Jurkat, Clone E6-1 (cell line): ENCODE results near the gene ZNF407.

Experiments
- DNase-seq: peaks from one replicate; pipeline ENCODE4 v3.0.0-alpha.2; 2011; ENCODE audit warnings: low read depth, low spot score
- H3K4me3 ChIP-seq: 2 replicates; pipeline ENCODE4 v1.5.1; 2011; ENCODE audit warnings: mild to moderate bottlenecking, low read length, control low read depth, moderate library complexity

The ZNF407 gene

DNA sequence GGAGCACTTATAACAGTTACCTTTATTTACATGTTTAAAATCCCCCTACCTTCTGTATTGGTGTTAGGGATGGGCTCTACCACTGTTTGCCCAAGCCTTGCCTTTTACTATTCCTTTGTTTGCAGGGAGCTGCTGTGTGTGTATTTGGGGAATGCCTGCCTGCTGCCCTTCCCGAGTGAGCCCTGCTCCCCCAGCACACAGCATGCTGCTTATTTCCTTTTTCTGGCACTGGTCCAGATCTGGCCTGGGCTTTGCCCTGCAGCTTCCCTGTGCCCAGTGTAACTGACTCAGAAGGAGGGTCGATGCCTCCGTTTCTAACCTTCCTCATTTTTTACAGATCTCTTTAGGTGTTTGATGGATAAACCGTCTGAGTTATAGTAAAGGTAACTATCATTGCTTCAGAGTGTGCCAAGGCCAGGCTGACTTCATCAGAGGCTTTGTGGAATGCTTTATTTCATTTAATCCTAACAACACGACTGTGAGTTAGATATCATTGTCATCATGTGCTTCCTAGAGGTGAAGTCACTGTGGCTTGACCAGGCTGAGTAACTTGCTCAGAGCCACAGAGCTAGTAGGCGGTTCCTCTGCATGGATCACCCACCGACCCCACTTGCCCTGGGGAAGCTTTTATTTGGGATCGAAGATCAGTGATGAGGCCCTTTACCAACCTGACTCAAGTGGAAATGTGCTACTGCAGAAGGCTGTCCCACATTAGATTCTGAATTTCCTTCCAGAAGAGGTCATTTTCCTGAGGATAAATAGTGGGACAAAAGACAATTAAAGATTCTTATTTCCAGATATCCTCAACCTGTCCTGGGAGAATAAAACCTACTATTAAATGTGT, 238.8 kb downstream of the ZNF407 start:
- no peak overlapping the region for H3K4me3 ChIP-seq
- DNase-seq, result no peak

GRCh38 chr18:74840492-74841167, 243.0 kb downstream of the ZNF407 start:
- no peak for DNase-seq
- H3K4me3 ChIP-seq, result no peak overlapping the region

- no peak overlapping the region for H3K4me3 ChIP-seq
- DNase-seq, result no peak
Observed at GRCh38 chr18:74841248-74841647, 243.6 kb downstream of the ZNF407 start.

DNA sequence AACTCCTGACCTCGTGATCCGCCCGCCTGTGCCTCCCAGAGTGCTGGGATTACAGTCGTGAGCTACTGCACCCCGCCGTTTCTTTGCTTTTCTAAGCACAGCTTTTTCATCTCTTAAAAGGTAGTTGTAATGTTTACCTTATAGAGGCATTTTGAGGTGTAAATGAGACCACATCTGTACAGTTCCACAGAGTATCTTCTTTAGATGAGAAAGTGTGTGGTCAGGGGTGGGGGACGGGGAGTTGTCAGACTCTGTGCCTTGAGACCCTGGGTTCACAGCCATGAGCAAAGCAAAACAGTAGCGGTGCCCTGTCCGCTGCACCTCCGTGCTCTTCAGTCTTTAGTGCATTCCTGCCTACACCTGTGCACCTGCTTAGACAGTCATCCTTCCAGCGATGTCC, 251.6 kb downstream of the ZNF407 start:
- H3K4me3 ChIP-seq, result no peak overlapping the region
- no peak for DNase-seq

DNA sequence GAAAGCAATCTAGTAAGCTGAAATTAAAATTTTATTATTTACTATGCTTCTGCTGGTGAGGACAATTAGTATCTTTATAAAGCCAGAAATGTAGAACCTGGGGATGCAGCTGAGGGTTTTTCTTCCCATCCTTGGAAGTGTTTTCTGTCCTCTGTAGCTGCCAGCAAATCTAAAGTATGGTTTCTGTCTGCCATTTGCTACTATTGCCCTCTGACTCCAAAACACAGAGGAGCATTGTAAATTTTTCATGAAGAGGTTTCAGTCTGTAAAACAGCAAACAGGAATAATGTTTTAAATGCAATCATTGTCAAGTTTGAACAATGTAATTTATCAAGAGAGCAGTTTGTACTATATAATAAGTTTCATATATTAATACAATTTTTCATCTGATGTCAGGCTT, 258.8 kb downstream of the ZNF407 start:
- no peak for DNase-seq
- no peak overlapping the region for H3K4me3 ChIP-seq

DNA sequence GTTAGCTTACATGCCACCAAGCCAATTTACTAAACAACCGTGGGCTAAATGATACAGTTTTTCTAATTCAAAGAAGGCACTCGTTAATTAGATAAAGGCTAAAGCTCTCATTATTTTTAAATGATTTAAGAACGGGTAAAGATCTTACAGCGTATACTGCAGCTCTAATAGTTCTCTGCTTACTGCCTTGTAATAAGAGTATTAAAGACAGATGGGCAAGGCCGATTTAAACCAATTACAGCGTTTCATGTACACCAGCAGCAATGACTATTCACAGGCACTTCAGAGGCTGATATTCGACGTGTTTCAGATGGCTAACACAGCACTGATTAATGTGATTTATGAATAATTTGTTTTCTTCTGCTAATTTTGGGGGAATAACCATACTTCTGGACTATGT, 259.3 kb downstream of the ZNF407 start:
- H3K4me3 ChIP-seq, result no peak overlapping the region
- DNase-seq, result no peak

DNA sequence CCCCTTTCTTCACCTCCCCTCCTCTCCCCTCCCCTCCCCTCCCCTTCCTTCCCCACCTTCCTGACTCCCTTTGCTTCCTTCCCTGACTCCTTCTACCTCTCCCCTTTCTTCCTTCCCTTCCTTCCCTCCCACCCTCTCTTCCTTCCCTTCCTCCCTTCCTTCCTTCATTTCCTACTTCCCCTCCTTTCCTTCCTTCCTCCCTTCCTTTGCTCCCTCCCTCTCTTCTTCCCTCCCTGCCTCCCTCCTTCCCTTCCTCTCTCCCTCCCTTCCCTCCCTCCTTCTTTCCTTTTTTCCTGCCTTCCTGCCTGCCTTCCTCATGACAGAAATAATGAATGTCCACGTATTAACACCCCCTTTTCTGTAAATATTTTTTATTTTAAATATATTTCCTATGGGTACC, 260.2 kb downstream of the ZNF407 start:
- DNase-seq, result no peak
- H3K4me3 ChIP-seq, result no peak overlapping the region

DNA sequence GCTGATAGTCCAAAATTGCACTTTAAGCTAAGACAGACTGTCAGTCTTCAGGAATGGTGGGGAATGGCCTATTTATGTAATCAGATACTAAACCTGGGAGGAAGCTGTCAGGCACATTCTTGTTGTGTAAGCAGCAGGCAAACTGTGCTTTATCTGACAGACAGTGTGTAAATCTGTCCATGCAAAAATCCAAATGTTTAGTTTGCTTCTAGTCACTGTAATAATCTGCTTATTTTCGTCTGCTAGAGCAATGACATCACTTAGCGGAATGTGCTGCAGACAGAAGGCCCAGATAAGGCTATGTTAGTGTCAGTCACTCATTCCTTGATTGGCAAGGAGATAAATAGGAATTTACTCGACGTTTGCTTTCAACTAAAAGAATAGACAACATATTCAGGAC, 263.5 kb downstream of the ZNF407 start:
- H3K4me3 ChIP-seq, result no peak overlapping the region
- DNase-seq, result no peak

DNA sequence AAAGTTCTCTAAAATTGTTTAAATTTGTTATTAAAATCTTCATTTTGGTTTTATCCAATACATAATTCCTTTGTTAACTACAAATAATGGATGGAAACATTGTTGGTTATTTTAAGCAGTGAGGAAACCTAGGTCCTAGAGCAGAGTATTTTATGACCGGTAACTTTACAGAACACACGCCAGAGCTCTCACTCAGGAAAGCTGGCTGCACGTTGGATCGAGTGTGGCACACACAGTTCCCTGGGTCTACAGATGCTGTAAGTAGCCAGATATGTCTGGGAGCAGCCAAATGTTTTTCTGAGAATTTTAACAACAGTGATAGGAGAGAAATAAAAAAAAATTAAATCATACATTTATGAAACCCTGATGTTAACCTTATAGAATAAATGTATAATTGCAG, 264.4 kb downstream of the ZNF407 start:
- no peak for DNase-seq
- H3K4me3 ChIP-seq, result no peak overlapping the region

GRCh38 chr18:74866577-74866976, 268.9 kb downstream of the ZNF407 start:
- no peak overlapping the region for H3K4me3 ChIP-seq
- no peak for DNase-seq

DNA sequence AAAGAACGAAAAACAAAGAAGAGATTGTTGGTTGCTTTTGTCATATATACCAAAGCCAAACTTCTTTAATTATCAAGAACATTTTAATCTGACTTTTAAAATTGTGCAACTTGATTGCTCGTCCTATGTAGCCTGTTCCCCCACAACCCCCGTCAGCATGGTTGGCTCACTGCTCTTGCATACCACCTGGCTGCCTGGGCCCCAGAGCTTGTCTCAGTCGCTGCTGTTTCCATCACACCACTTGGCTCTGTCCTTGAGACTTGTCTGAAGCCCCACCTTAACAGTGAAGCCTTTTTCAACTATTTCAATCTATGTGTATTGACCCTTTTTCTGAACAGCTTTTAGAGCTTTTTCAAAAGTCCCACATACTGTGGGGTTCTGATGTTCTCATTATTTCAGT, 270.8 kb downstream of the ZNF407 start:
- DNase-seq, result no peak
- no peak overlapping the region for H3K4me3 ChIP-seq

DNA sequence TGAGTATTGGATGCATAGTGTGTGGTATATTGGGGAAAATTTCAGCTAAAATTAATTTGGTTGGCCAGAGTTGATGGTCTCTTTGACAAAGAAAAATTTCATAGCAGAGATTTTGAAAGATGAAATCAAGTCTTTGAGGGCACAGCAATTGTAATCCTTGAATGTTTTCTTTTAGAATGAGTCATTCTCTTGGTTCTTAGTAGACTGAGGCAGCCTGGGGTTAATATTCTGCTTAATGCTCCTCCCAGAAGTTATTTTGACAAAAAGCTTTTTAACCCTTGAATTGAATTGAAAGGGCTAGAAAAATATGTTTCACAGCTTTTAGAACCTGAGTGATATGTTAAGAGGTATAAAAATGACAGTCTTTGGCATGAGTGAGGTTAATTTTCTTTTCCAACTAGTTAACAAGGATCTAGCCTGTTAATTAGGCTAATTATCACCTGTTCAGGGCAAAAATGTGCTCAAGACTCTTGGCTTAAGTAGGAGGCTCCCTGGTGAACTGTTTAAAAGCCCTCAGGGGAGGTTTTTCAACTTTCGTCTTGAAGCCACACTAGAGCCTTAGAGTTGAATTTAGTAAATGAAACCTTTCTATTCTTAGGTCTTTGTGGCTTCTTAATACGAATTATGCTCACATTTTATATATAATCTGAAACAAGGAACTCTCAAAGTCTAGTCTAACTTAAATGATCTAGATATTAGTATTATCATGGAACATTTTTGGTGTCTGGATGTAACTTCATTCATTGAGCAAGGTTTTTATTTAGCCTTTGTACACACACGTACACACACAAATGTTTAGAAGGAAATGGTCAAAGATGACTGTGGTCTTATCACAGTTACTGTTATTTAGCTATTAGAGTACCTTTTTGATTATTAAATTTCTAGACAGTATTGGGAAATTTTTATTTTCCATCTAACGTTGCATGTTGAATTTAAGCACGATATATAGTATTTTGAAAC, 272.5 kb downstream of the ZNF407 start:
- H3K4me3 ChIP-seq, result no peak overlapping the region
- no peak for DNase-seq

- DNase-seq, result no peak
- H3K4me3 ChIP-seq, result no peak overlapping the region
Observed at GRCh38 chr18:74870950-74871349, 273.3 kb downstream of the ZNF407 start.

DNA sequence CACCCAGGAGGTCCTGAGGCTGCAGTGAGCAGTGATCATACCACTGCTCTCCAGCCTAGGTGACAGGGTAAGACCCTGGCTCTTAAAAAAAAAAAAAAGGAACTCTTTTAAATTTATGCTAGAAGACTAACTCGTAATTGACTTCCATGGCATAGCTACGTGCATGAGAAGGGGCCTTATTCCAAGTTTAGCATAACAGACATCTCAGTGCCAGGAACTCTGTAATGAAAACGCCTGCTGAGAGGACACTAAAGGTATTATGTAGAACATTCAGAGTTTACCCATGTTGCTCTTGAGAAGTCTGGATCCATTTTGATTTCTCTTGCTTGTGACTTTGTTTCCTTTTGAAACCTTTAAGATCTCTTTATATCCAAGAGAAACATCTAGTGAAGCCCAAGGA, 276.0 kb downstream of the ZNF407 start:
- H3K4me3 ChIP-seq, result no peak overlapping the region
- no peak for DNase-seq

- no peak for DNase-seq
- H3K4me3 ChIP-seq, result no peak overlapping the region
Observed at GRCh38 chr18:74874351-74874750, 276.7 kb downstream of the ZNF407 start.

DNA sequence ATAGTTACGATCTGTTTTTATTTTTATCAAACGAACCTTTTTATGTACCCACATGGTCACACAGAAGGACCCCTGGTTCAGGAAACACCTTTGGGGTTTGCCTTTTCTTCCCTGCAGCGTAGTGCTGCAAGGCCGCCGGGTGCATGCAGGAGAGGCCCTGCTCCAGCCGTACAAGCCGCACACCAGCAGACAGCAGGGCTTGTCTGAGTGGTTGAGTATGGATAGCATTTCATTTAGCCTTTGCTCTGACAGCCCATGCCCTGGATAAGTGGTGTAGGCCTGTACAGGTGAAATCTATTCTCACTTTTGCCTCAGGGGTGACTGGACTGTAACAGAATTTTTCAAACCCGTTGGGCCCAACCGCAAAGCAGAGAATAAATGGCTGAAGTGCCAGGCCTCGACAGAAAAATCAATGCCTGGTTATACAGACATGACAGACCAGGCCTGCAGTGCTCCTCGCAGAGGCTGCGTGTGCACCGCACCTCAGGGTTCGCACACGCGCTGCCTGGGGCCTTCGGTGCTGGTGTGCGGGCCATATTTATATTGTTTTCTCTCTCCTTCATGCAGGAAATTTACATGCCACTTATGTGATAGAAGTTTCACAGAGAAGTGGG, 279.1 kb downstream of the ZNF407 start:
- no peak for DNase-seq
- no peak overlapping the region for H3K4me3 ChIP-seq

DNA sequence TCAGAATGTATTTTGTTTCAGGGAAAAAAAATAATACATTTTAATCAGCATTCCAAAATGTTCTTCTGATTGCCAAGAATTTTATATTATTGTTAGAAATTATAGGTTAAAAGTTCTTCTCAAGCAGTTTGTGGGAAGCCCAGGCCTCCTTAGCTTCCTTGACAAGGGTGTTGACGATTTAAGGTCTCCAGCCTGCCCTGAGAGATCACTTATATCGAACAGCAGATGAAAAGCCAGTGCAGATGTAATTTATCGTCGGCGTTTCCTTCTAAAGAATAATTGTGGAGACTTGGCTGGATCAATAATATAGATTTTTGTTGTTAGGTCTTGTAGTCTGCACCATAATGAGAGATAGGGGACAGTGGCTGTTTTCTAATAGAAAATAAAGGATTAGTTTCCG, 280.6 kb downstream of the ZNF407 start:
- H3K4me3 ChIP-seq, result no peak overlapping the region
- no peak for DNase-seq

DNA sequence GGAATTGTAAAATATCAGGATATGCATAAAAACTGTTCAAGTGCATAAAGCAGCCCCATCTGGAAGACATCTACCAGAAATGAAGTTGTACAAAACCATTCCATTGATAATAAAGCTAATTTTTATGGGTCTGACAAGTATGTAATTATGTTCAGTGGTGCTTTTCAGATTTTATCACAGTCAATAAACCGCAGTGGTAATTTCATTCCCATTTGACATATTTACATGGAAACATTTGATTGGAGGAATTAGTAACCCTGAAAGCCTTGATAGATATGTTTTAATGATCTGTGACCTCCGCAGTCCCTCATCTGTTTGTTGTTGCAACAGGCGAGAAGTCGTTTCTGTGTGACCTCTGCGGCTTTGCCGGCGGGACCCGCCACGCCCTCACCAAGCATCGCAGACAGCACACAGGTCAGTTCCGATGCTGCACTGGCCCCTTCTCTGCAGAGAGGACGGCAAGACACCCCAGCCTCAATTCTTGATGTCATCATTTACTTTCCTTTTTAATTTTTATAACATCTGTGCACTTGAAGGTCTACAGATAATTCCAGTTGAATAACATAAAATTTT, 283.1 kb downstream of the ZNF407 start:
- H3K4me3 ChIP-seq, result no peak overlapping the region
- DNase-seq, result no peak

DNA sequence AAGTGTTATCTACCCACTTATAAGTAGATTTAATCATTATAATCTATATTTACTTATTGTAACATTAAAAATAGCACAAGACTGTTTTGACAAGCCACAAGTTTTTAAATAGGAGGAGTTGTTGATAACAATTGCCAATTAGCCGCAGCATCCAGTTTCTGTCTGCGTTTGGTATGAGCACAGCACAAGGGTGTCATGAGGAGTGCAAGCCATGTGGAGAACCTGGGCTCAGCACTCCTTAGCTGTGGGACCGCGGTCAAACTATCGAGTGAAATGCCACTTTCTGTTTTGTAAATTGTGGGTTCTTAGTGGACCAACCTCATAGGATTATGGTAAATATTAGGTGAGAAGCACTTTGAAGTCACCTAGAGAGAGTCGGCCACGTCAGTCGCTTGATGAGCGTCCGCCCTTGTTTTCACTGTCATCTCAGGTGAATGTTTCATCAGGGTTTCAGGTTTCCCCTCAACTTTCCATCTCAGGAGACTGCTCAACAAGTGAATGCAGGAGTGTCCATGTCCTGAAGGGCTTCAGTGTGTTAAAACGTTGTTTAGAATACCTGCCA, 294.5 kb downstream of the ZNF407 start:
- DNase-seq, result no peak
- no peak overlapping the region for H3K4me3 ChIP-seq
